Muscle of back (tissue), 13 donors: ENCODE measurements around the gene TIE1. TPM values are rescaled to one million over a fixed set of nuclear protein-coding genes. Genes with fewer than 3 reads are reported as not detected.

Source experiments
- DNase-seq, 3 donors: peaks; one replicate each; pipeline versions ENCODE4 v3.0.0 to v3.0.0-alpha.2; 2013
- long read RNA-seq, 9 donors: transcript quantifications; one replicate each; lab custom pipeline, GENCODE V29; 2026
- polyA plus RNA-seq, 10 donors: library from polyadenylated mRNA; unstranded; fragments of 120-200 nt; gene quantifications; one replicate each; pipeline ENCODE4 v1.2.1, GENCODE V29; 2013; ENCODE audit not compliant: insufficient read length in 10 of 10

Gene TIE1
- 10 to 100 TPM; 29.3 to 58.5 (median 42.2) TPM for polyA plus RNA-seq
- long read RNA-seq, donor 1, partial matches to known transcripts: 0 of 4 reads
- long read RNA-seq, donor 1, other reads (novel, unspliced or antisense): 0 of 4 reads
- long read RNA-seq, donor 2, partial matches to known transcripts: 0 of 1 reads
- long read RNA-seq, donor 2, other reads (novel, unspliced or antisense): 0 of 1 reads
- long read RNA-seq, donor 3: 0 reads
- long read RNA-seq, donor 4: 0 reads
- long read RNA-seq, donor 5, partial matches to known transcripts: 0 of 1 reads
- long read RNA-seq, donor 5, other reads (novel, unspliced or antisense): 0 of 1 reads
- long read RNA-seq, donor 6, partial matches to known transcripts: 0 of 3 reads
- long read RNA-seq, donor 6, other reads (novel, unspliced or antisense): 0 of 3 reads
- long read RNA-seq, donor 7, partial matches to known transcripts: 0 of 3 reads
- long read RNA-seq, donor 7, other reads (novel, unspliced or antisense): 0 of 3 reads
- long read RNA-seq, donor 8, partial matches to known transcripts: 0 of 1 reads
- long read RNA-seq, donor 8, other reads (novel, unspliced or antisense): 0 of 1 reads
- long read RNA-seq, donor 9: 0 reads

GRCh38 chr1:43300378-43301094, at the start of gene TIE1:
Gene TIE1, plus strand, starts transcription at chr1:43300982. Its CDS starts 90 bp downstream, at chr1:43301072.
- peak in 1 of 3 donors; percentile 33 for DNase-seq

DNA sequence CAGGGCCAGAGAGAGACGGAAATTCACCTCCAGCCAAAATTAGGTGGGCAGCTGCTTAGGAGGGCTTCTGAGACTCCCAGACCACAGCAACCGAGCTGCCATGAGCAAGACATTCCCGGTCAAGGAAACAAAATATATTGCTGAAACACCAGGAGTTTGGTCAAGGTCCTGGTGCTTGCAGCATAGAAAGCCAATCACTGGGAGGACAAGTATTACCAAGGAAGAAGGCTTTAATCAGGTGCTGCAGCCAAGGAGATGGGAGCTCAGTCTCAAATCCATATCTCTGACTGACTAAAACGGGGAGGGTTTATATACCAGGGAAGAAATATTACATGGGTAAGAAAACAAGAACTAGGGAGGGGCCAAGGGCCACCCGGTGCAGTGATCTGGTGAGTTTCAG, 49.8 kb upstream of the TIE1 start:
- DNase-seq: no peak

DNA sequence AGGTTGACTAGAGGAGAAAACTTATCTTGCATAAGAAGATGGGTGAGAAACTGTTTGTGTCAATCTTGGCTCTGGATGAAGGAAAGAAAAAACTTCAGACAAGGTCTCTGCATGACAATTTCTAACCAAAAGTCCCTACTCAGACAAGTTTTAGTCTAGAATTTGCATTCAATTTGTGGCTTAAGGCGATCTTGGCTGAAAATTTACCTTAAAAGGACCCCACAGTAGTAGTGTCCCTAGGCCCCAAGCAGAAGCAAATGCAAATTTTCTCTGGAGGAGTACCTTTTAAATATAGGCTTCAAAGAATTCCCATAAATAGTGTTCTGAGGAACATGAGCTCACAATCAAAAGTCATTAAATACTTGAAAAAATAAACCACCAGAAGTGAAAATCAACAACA, 48.6 kb upstream of the TIE1 start:
- no peak for DNase-seq

- DNase-seq: no peak
Measured at GRCh38 chr1:43253173-43253572, 47.6 kb upstream of the TIE1 start.

DNA sequence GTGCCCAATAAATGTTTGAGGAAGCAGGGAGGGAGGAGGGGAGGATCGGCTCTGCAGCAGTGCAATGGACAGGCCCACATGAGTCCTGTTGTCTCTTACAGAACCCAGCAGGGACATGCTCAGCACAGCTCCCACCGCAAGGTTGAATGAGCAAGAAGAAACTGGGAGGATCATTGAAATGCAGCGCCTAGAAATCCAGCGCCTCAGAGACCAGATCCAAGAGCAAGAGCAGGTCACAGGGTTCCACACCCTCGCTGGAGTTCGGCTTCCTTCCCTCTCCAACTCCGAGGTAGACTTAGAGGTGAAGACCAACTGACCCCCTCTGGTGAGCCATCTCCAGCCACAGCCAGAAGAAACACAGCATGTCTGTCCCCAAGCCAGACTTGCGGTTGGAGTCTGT, 46.9 kb upstream of the TIE1 start:
- DNase-seq: no peak

GRCh38 chr1:43255438-43256210, 45.2 kb upstream of the TIE1 start:
- DNase-seq: no peak

DNA sequence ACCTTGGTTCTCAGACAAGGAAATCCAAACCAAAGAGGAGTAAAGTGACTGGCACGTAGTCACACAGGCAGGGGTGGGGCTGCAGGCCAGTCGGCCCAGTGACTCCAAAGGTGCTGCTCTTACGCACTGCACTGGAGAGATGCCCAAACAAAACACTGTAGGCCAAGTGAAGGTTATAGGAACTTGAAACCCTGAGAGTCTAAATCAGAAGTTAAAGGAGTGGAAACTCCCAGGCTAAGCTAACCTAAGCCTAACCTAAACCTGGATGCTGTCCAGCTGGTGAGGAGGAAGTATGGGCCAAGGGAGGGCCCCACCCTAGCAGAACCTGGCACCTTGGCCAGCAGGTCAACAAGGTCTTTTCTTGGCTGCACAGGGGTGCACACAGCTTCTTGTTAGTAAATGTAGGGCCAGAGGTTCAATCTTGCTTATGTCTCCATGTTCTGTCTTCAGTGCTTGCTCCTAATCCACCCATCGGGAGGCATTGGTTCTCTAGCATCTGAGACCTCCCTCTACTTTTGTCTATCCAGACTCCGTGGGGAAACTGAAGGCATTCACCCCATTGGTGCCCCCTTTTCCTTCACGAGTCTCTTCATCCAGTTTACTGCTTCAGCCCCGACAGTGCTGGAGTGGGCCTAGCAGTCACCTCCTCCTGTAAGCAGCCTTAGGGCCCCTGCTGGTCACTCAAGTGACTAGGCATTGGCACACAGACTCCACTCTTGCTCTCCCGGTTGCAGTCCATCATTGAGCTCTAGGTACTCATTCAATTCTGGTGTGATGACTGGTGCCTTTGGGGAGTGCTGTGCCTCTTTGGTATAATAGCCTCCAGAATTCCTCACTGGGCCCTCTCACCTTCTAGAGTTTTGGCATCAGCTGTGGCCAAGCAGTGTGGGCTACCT, 43.9 kb upstream of the TIE1 start:
- DNase-seq: no peak

DNA sequence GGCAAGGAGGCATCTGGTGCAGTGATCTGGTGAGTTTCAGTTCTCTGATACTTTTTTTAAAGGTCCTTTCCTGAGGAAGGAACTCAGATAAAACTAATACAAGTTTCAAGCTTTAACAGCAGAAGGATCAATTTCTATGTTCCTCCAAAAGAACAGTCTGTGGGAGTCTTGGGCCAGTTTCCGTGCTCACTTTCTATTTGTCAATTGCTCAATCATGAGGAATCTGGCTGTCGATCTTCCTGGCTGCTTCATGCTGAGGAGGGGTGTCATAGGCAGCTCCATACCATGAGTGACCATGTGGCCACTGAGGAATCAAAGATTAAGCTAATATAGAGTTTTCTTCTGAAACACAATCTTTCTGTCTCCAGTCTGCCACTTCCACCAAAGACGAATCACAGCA, 42.4 kb upstream of the TIE1 start:
- DNase-seq: no peak

- DNase-seq: no peak
Measured at GRCh38 chr1:43265431-43265830, 35.4 kb upstream of the TIE1 start.

GRCh38 chr1:43266881-43267280, 33.9 kb upstream of the TIE1 start:
- DNase-seq: no peak

DNA sequence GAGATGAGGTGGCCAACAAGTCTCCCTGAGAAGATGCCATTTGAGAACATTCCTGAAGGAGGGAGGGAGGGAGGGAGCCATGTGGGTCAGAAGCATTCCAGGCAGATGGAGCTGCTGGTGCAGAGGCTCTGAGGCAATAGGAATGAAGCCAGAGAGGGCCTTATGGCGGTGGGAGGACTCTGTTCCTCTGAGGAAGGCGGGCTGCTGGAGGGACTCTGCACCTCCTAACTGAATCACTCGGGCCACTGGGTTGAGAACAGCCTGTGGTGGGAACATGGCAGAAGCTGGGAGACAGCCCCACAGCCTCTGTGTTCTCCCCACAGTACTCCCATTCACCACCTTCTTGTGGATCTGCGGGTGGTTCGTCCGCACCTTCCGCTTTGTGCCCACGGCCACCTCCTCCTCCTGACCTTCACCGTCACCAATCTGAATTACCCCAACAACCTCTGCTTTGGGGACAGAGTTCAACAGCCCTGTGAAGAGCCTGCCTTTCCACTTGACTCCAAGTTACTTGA, 33.4 kb upstream of the TIE1 start:
- peak in 1 of 3 donors; percentile 10 for DNase-seq

DNA sequence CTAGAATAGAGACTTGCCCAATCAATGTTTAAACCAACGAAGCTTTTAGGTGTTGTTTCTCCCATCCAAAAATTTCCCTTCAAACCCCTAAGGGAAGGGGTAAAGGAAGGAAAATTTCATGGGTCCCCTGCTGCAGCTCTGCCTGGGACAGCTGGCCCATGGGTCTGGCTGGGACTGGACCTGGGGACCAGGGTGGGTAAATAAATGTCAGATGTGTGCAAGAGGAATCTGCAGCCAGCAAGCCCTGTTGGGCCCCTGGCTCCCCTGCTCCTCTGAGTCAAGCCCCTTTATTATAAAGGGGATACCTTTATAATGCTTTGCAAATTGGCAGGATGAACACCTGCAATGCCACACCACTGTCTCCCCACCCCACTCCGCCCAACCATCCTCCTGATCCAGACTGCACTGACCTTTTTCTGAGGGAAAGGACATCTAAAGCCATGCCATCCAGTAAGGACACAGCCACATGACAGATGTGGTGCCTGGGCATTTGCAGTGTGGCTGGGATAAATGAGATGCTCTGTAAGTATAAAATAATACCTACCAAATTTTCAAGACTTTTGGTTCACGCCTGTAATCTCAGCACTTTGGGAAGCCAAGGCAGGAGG, 32.9 kb upstream of the TIE1 start:
- no peak for DNase-seq

DNA sequence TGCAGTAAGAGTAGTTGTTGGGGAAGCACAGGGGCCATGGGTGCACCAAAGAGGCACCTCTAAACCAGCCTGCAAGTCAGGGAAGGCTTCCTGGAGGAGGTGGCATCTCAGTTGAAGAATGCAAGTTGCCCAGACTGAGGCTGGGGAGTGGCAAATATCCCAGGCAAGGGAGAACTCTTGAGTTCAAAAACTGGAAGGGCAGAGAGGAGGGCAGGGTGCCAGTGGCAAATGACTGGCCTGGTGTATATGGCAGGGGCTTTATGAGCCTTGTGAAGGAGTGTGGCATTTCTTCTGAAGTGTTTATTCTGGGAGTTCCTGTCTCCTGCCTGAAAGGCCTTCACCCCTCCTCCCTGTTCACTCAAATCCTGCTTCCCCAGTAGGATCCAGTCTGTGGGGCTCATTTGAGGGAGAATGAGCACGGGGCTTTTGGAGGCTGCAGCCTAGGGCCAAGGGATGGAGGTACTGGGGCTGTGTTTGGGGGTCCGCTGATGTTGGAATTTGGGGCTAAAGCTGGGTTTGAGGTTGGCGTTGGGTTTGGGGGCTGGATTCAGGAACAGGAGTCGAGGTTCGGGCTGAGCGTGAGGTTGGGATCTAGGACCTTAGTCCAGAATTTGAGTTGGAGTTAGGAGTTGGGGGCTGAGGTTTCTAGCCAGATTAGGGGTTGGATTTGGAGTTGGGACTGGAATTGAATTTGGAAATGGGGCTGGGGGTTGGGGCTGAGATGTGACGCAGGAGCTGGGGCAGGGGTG, 31.0 kb upstream of the TIE1 start, which contains the start of gene TMEM125:
Gene TMEM125 (plus strand): TSS at position 357 of the 749 bp plus-strand sequence. CDS start 2,740 bp downstream, outside the sequence.
- DNase-seq: no peak

GRCh38 chr1:43270421-43271095, 30.2 kb upstream of the TIE1 start:
- DNase-seq: no peak

DNA sequence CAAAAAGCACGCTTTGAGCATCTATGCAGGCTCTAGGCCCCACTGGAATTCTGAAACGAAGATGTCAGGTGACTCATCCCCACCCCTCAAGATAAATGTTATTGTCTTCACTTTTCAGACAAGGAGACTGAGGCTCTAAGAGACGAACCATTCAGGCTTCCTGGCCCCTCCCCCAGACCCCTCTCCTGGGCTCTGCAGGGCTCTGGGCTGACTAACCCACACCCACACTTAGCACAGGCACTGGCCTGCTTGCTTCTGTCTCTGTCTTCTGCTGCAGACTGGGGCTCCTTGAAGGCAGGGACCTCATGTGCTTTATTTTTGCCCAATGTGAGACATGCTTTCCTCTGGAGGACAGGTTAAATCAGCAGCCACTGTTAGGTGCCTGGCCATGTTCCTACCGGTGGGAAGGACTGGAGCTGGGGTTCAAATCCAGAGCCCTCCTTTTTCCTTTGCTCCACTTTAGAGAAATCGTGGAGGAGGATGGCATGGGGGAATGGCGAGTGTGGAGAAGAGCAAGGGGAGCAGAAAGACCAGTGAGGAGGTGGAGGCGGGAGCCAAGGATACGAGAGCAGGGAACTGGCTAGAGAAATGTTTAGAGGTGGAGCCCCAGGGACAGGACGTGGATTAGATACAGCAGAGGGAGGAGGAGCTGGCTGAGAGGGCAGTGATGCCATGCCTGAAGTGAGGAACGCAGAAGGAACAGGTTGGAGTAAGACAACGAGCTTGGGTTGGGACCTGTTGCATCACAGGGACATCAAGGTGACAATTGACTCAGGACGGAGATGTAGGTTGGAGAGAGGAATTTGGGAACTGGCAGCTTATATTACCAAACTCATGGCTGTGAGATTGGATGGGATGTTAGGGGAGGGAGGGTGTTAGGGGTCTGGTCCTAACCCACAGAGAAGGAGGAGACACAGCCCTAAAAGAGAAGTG, 29.3 kb upstream of the TIE1 start:
- peak in 1 of 3 donors; percentile 7 for DNase-seq

DNA sequence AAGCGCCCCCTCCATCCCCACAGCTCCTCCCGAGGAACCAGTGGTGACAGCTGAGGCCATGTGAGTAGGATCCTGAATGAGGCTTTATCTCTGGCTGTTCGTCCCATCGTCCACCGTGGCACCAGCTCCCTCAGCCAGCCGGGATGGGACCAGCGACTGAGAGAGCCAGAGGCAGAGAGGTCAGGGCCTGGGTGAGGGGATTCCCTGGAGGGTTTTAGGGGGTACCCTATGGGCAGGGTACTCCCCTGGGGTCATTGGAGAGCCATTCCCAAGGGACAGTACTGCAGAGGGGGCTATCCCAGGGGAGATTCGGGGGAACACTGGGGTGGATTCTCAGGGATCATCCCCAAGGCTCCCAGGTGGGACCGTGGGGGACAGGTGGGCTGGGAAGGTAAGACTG, 28.6 kb upstream of the TIE1 start:
- DNase-seq: no peak
